ENCODE results near the gene ENPP1.
"Not testable (repeated sequence)": the region's sequence is repeated elsewhere in the genome, so short reads cannot be mapped to it uniquely, and the experiment has no call there.

The ENPP1 gene

DNA sequence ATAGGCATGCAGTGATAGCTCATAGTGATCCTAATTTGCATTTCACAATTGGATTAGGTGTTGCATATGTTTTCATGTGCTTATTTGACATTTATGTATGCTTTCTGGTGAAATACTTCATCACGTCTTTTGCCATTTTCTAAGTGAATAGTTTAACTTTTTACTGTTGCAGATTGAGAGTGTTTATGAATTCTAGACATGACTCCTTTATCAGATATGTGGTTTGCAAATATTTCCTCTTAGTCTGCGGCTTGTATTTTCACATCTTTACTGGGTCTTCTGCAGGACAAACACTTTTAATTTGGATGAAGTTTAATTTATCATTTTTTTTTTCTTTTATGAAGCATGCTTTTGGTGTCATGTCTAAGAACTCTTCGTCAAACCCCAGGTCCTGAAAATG lies 104.1 kb downstream of the ENPP1 start:
- no peak for DNase-seq (ENCODE audit: low read depth in 4 of 4, low spot score in 1 of 4)

DNA sequence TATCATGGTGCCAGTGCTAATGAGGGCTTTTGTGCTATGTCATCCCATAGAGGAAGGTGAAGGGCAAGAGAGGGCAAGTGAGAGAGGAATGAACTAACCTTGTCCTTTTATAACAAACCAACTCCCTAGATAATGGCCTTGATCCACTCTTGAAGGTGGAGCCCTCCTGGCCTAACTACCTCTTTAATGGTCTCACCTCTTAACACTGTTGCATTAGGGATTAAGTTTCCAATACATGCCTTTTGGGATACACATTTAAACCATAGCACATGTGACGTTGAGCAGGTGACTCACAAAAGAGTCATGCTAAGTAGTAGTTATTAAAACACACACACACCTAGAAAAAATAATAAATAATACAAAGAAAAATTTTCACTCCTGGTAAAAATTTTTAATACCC lies 106.4 kb downstream of the ENPP1 start:
- DNase-seq (ENCODE audit: low read depth in 4 of 4, low spot score in 1 of 4), result no peak

DNA sequence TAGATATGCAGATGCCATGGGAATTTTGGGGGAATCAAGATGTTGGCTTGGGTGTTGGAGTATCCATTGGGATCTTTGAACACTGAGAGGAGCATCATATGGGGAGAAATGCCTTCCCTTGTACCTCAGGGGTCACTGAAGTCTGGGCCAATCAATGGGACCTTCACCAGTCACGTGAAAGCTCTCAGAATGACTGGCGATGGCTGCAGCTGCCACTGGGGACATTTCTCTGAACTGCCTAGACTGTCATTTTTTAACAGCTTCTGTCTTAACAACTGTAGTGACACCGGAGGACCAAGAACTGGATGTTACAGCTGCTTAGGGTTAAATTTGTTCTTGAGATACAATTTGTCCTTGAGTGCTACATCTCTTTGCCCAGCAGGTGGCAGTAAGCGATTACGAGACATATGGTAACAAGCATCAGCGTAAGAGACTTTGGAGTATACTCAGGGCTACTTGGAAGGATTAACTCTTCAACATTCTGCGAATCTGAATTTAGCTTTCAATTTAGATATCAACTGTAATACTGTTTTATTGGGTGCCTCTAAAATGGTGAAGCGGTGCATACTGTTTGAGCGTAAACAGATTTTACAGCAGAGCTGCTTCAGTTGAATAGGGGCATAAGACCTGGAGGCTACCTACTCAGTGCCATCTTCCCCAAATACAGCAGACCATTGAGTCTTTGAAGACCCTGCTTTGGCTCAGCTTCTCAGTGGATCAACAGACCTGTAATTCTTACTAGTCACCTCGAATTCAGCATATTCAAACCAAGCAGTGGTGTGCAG lies 107.3 kb downstream of the ENPP1 start:
- peak; percentile 22 to 37 (median 28) for DNase-seq (ENCODE audit: low read depth in 4 of 4, low spot score in 1 of 4)

DNA sequence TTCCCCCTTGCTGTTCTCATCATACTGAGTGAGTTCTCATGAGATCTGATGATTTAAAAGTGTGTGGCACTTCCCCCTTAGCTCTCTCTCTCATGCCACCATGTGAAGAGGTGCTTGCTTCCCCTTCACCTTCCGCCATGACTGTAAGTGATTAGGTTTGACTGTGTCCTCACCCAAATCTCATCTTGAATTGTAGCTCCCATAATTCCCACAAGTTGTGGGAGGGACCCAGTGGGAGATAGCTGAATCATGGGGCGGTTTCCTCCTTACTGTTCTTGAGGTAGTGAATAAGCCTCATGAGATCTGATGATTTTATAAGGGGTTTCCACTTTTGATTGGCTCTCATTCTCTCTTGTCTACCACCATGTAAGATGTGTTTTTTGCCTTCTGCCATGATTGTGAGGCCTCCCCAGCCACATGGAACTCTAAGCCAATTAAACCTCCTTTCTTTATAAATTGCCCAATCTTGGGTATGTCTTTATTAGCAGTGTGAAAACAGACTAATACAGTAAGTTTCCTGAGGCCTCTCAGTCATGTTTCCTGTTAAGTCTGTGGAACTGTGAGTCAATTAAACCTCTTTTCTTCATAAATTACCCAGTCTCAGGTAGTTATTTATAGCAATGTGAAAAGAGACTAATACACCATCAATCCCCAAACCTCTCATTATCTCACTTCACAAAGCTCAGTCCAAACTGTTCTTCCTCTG lies 108.4 kb downstream of the ENPP1 start:
- not testable (repeated sequence) for DNase-seq (ENCODE audit: low read depth in 4 of 4, low spot score in 1 of 4)

DNA sequence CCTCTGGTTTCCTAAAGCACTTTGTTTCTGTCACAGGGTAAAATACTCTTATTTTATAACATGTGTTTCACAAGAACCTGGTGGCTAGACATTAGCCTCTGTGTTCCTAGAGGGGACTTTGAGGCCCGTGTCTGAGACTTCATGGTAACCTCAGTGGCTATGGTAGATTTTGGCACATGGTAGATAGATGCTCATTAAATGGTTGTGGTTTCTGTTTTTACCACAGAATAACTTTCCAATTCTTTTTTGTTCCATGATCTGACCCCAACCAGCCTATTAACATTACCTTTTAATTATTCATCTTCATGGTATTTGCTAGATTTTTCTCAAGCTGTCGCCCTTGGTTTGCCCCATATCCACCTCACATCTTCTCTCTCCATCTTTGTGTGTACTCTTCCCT lies 109.0 kb downstream of the ENPP1 start:
- no peak for DNase-seq (ENCODE audit: low read depth in 4 of 4, low spot score in 1 of 4)

DNA sequence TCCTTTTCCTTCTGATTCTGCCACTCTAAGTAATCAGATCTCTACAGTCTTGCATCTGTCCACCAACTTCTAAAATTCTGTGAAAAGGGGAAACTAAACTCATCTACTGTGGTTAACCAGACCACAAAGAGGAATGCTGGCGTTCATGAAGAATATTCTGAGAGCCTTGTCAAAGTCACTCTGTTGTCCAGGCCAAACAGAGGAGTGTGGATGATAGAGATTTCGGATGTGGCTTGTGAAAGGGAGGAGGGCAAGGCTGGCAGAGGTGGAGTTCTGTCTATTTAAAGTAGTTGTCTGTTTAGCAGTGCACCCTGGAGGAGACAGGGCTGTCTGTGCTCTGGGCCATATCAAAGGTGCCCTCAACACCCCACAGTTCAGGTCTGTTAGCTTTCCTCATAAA lies 109.5 kb downstream of the ENPP1 start:
- DNase-seq (ENCODE audit: low read depth in 4 of 4, low spot score in 1 of 4), result no peak

DNA sequence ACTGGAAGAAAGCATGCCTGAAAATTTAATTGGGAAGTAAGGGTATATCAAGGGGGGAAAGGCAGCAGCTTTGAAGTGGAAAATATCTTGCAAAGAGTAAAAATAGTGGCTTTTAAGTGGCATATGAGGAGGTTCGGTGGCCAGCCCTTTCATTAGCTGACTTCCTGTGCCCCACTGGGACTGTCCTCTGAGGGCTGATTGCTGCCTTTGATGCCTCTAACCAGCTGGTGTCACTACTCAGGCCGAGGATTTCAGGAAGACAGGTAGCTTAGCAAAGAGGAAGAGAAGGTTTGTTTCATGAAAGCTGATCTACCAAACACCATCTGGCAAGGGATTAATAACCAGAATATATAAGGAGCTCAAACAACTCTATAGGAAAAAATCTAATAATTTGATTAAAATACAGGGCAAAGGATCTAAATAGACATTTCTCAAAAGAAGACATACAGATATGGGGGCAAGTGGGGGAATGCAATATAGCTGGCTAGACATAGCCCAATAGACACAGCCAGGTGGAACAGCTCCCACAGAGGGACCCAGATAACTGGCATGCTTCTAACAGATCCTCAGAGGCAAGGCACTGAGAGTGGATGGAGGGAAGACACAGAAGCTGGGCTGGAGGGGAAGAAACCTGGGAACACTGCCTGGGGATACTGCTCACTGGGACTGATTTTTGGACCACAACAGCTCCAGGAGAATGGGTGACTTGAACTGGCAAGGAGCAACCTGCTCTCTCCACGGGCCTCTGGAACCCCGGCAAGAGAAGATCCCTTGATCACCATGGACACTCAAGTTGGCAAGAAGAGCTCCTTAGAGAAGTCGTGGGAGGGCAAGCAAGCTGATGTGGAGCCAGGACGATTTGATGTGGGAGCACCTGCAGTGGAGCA lies 110.2 kb downstream of the ENPP1 start:
- no peak for DNase-seq (ENCODE audit: low read depth in 4 of 4, low spot score in 1 of 4)

DNA sequence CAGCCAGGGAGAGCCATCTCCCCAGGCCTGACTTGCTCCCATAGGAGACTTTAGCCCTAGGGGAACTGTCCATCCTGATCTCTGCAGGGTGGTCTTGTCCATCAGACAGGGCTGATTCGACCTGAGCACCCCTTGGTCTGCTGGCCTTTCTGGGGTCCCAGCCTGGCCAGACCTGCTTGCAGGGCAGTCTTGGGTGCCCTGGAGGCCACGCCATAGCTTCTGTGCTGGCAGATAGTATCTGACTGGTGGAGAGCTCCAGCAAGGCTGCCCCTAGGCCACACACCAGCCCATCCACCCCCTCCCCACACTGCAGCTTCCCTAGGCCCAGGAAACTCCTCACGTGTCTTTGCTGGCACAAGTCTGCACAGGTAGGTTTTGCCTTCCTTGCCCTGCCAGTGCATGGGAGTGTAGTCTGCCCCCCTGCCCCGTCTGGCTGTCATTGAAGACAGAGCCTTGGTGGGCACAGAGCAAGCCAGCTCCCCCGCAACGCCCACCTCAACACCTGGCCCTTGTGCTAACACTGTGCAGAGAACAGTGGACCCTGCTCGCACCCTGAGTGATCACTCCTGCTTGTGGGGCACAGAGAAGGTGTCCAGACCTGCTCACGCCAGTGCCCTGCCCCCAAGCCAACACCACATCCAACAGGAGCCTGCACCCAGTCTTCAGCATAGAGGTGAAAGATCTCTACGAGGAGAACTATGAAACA lies 111.0 kb downstream of the ENPP1 start:
- DNase-seq (ENCODE audit: low read depth in 4 of 4, low spot score in 1 of 4), result no peak

DNA sequence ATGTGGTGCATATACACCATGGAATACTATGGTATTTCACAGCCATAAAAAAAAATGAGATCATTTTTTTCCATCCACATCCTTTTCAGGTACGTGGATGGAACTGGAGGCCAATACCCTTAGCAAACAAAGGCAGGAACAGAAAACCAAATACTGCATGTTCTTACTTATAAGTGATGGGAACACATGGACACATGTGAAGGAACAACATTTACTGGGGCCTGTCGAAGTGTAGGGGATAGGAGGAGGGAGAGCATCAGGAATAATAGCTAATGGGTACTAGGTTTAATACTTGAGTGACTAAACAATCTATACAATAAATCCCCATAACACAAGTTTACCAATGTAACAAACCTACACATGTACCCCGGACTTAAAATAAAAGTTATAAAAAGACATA lies 112.8 kb downstream of the ENPP1 start:
- no peak for DNase-seq (ENCODE audit: low read depth in 4 of 4, low spot score in 1 of 4)

DNA sequence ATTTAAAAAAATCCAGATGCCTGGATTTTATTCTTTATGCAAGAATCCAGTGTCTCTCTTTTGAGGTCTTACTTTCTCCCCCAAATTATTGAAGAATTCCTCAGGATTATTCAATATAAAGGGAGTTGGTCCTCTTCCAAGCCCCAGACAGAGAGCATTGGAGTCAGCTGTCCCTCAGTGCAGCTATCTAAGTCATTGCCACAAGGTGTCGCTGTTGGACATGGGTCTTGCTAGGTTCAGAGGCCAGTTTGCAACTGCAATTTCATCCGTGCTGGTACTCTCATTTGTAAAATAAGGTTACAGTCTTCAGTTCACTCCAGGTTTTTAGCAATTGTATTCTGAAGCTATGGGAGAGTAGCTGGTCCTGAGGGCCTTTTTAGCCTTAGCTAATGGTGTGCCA lies 115.5 kb downstream of the ENPP1 start:
- DNase-seq (ENCODE audit: low read depth in 4 of 4, low spot score in 1 of 4), result peak in 1 of 4 experiments; percentile 7

DNA sequence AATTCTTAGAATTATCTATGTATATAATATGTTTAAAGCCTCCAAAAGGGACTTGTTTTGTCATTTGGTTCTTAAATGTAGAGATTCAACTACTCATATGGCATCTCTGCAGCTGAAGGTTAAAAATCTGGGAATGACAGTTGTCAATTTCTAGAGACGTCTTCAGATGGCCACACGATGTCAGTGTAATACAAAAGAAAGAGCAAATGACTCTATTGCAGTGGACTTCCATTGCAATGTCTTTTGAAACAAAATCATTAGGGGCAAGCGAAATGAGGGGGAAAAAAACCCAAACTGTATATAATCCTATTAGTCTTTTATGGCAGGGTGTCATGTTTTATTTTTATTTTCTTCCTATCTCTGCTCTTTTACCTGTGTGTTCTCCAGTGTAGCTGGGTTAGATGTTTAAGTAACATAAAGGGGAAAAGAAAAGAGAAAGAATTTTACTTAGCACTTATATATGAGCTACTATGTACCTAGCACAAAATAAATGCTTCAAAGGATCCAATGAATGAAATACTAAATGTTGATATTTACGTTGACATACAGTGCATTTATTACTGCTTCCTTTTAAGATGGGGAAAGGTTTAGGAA lies 117.2 kb downstream of the ENPP1 start:
- DNase-seq (ENCODE audit: low read depth in 4 of 4, low spot score in 1 of 4), result no peak

DNA sequence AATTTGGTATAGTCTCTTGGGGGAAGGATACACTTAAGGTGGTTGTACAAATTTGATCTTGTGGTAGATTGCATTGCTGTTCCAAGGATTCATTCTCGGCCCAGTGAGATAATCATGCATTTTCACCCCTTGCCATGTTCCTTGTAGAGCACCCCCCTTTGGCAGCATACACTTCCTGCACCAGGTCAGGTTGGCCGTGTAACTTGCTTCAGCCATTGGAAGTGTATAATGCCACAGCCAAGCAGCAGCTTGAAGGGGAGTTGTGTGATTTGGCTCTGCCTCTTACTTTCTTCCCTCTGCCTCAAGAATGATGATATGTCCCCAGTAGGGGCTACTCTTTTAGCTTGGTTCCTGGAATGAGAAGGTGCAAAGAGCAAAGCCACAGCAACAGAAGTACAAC lies 121.4 kb downstream of the ENPP1 start:
- no peak for DNase-seq (ENCODE audit: low read depth in 4 of 4, low spot score in 1 of 4)

DNA sequence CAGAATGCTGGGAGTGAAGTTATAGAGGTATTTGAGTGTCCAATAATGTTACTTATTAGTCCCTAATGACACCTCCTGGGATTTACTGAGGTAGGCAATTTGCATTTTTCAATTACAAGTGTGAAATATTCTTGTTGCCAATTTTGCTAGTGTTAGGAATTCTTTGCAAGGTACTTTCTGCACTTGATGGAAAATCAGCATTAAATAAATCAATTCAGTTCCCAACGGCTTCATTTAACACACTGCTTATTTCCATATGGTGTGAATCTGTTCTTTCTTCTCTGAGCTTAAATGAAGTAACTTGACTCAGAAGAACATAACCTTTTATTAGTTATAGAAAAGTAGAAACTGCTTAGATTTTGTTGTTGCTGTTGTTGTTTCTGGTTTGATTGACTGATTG lies 122.2 kb downstream of the ENPP1 start:
- no peak for DNase-seq (ENCODE audit: low read depth in 4 of 4, low spot score in 1 of 4)

DNA sequence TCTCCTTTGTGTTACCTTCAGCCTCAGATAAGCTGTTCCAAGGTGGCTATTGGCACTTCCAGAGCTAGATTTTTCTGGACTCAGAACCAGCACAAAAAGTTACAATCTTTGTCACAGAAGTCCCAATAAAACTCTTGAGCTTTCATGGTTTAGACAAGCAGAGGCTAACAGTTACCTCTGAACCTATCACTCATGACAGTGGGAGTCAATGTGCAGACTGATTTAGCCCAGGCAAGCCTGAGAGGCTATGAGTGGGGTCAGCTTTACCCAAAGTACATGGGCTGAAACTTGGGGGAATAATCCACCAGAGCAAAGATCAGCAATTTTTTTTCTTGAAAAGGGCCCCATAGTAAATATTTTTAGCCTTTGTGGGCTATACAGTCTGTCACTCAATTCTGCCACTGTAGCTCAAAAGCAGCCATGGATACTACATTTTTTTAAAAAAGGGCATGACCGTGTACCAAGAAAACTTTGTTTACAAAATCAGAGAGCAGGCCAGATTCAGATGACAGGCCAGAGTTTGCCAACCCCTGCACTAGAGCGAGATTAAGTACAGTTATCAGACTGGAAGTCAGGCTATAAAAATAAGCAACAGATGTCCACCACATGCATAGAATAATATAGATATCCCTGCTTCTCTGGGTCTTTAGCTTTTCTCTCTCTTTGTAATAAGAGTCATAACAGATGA lies 123.4 kb downstream of the ENPP1 start:
- DNase-seq (ENCODE audit: low read depth in 4 of 4, low spot score in 1 of 4), result no peak

DNA sequence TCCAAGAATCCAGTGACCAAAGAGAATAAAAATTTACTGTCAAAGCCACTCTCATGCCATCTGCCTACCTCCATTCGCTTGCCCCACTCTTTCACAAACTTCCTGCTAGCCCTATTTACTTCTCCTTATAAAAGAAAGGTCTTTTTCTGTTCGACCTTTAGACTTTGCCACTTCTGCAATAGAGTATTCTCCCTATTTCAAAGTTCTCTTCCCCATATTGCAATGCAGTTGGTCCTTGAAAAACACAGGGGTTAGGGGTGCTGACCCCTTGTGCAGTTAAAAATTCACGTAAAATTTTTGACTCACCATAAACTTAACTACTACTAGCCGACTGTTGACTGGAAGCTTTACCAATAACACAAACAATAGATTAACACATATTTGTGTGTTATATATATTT lies 128.3 kb downstream of the ENPP1 start:
- DNase-seq (ENCODE audit: low read depth in 4 of 4, low spot score in 1 of 4), result no peak

DNA sequence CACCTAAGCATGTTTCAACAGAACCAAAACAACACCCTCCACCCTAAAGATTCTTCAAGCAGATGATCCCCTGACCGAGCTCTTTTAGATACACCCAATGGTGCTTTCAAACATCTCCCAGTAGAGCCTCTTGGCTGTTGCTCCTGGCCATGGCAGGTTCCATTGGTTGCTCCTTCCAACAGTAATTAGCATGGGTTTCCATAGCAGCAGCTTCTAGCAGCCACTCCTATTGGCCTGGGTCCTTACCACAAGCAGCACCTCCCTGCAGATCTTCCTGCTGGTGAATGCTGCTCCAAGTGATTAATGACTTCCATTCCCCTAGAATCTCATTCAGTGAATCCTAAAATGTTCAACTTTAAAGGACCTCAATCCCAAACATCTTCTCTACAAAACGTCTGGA lies 129.4 kb downstream of the ENPP1 start:
- no peak for DNase-seq (ENCODE audit: low read depth in 4 of 4, low spot score in 1 of 4)

DNA sequence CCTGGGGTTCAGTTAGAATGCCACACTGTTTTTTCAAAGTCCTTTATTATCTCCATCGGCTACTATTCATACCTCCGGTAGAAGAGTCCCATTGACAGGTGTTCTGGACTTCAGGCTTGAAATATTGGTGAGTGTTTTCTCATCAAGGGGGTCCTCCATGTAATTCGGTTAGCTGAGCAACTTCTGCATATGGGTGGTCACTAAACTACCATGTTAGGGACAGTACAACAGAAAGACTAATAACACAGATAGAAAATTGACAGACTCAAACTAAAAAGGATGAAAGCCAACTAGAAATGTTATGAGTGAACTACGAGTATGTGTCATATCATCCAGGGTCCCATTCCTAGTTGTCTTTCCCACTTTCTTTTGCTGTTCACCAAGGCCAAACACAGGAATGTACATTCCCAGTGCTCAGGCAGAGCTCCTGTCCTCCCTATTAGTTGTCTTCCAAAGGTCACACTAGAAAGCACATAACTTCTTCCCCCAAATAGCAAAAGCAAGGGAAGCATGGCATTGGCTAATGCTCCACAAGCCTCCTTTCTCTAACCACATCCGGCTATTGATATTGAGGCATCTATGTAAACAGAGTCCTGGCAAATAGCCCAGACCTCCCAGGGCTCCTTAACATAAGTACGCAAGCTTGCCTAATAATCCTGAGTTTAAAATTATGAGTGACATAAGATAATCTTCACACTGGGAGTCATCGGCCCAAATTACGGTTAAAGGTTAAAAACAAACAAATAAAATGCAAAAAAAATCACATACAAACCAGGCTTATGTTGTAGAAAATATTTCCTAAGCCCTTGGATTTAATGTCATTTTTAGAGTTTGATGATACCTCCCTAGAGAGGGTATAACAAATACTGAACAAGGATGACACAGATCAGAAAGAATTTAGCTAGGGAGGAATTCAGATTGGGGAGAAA lies 130.1 kb downstream of the ENPP1 start:
- no peak for DNase-seq (ENCODE audit: low read depth in 4 of 4, low spot score in 1 of 4)

Measured in stimulated activated CD4-positive, alpha-beta T cell treated with anti-CD3 and anti-CD28 coated beads, Interleukin-1b, Interleukin-23, amount 100 ng/mL, for 24 hours (primary cell).